ENCODE measurements around the gene GAB3. TPM values are rescaled to one million over a fixed set of nuclear protein-coding genes. Genes with fewer than 3 reads are reported as not detected.

GAB3 gene
- total and polyA plus RNA-seq, 9 of the 15 experiments (the other 6 are each of a cell fraction or from before 2014, with no cell fraction given): 16.1 to 31.4 (median 20.2) TPM

DNA sequence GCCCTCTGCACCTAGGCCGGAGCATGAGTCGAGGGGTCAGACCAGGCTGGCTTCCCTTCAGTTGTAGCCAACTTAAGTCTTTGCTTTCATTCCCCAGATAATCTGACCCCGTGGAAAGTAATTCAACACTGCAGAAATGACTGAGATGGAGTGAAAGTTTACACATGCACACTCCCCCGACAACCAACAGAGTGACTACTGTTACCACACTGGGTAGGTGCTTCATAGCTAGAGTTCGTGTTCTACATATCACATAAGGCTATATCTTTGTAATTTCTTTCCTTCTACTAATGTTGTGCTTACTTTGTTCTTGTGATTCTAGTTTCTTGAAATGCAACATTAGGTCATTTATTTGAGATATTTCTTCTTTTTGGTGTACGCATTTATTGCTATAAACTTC is 90.3 kb downstream of the GAB3 start:
- no peak; the same call in 2 of the 3 replicates for ATAC-seq

More for the DNA sequence above, 90.3 kb downstream of the GAB3 start:
- H3K27ac ChIP-seq (ENCODE audit: extremely low read depth, low read depth, low read length): no peak overlapping the region
- 22% methylated on average over 6 of the region's 6 CpGs for WGBS (ENCODE audit: insufficient coverage, low coverage, missing lambda C conversion rate)
- H3K79me2 ChIP-seq (ENCODE audit: control insufficient read depth, insufficient read depth, low read length): no peaks in the 10 kb centered on the region
- no TSS peak for BruUV-seq (replicated peaks)
- in situ Hi-C loops (cut with MboI) (no loop called here), intact Hi-C loops (cut with micrococcal nuclease) (no loop called here)
- H2AFZ ChIP-seq (ENCODE audit: low read depth, low read length): no peak overlapping the region
- FAIRE-seq: no peak
- TF ChIP-seq, protein P1, sequence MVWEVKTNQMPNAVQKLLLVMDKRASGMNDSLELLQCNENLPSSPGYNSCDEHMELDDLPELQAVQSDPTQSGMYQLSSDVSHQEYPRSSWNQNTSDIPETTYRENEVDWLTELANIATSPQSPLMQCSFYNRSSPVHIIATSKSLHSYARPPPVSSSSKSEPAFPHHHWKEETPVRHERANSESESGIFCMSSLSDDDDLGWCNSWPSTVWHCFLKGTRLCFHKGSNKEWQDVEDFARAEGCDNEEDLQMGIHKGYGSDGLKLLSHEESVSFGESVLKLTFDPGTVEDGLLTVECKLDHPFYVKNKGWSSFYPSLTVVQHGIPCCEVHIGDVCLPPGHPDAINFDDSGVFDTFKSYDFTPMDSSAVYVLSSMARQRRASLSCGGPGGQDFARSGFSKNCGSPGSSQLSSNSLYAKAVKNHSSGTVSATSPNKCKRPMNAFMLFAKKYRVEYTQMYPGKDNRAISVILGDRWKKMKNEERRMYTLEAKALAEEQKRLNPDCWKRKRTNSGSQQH (CRISPR knock-in tag; IDR thresholded peaks at IDR 0.05): no peak
- TF ChIP-seq, protein P2, sequence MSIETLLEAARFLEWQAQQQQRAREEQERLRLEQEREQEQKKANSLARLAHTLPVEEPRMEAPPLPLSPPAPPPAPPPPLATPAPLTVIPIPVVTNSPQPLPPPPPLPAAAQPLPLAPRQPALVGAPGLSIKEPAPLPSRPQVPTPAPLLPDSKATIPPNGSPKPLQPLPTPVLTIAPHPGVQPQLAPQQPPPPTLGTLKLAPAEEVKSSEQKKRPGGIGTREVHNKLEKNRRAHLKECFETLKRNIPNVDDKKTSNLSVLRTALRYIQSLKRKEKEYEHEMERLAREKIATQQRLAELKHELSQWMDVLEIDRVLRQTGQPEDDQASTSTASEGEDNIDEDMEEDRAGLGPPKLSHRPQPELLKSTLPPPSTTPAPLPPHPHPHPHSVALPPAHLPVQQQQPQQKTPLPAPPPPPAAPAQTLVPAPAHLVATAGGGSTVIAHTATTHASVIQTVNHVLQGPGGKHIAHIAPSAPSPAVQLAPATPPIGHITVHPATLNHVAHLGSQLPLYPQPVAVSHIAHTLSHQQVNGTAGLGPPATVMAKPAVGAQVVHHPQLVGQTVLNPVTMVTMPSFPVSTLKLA (conservative IDR thresholded peaks at IDR 0.05): no peak
- no peak for TF ChIP-seq ZNF124 (CRISPR knock-in tag; IDR thresholded peaks at IDR 0.05)
- no peak for TF ChIP-seq ZNF764 (CRISPR knock-in tag; IDR thresholded peaks at IDR 0.05; ENCODE audit: low read depth)
- TF ChIP-seq ZKSCAN3 (CRISPR knock-in tag; IDR thresholded peaks at IDR 0.05): no peak
- TF ChIP-seq, protein P3, sequence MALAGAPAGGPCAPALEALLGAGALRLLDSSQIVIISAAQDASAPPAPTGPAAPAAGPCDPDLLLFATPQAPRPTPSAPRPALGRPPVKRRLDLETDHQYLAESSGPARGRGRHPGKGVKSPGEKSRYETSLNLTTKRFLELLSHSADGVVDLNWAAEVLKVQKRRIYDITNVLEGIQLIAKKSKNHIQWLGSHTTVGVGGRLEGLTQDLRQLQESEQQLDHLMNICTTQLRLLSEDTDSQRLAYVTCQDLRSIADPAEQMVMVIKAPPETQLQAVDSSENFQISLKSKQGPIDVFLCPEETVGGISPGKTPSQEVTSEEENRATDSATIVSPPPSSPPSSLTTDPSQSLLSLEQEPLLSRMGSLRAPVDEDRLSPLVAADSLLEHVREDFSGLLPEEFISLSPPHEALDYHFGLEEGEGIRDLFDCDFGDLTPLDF (CRISPR knock-in tag; IDR thresholded peaks at IDR 0.05): no peak
- peaks cover 0 to 3% of the 10 kb centered on the region in 2 experiments; a peak in 1 of 5 replicates for H3K4me1 ChIP-seq (replicated peaks in 1 of 2; ENCODE audit: control insufficient read depth in 2 of 2, insufficient read depth in 2 of 2, low read length in 2 of 2)
- ChIA-PET CTCF (ENCODE audit: low intra/inter-chr PET ratio) (no interaction called here), POLR2A (no interaction called here)
- no peaks in the 10 kb centered on the region for H3K9me1 ChIP-seq (ENCODE audit: control insufficient read depth, insufficient read depth, low read length)
- no peak overlapping the region for H3K9ac ChIP-seq (ENCODE audit: insufficient read depth in 1 of 2, low read depth in 2 of 2, low read length in 2 of 2)
- DNase-seq (ENCODE audit: extremely low read depth in 1 of 4, low spot score in 3 of 4): no peak
- H3K4me3 ChIP-seq: no peak overlapping the region
- H3K27me3 ChIP-seq (ENCODE audit: control insufficient read depth in 2 of 2, insufficient read depth in 2 of 2, low read length in 2 of 2): peaks cover 2 to 21% of the 10 kb centered on the region in 2 experiments; a peak in 3 of 5 replicates
- no peak overlapping the region for H3K4me2 ChIP-seq (ENCODE audit: insufficient read depth, low read length)
- no peaks in the 10 kb centered on the region for H3K9me3 ChIP-seq (replicated peaks; ENCODE audit: control insufficient read depth, insufficient read depth, low read depth, low read length)
- H3K36me3 ChIP-seq (ENCODE audit: control insufficient read depth, insufficient read depth, low read length): no peaks in the 10 kb centered on the region
- H4K20me1 ChIP-seq (replicated peaks; ENCODE audit: control insufficient read depth, insufficient read depth, low read length): no peaks in the 10 kb centered on the region

All from K562 (cell line).